SK-N-SH (cell line): ENCODE measurements around the gene DSEL. TPM values are rescaled to one million over a fixed set of nuclear protein-coding genes. Genes with fewer than 3 reads are reported as not detected.

Experiments
- CTCF ChIA-PET: fragments of 300-600, 350-600 bp; formaldehyde crosslinking; extraction: SDS; loops from one replicate; lab custom pipeline; 2021; lab: Yijun Ruan, JAX
- POLR2A ChIA-PET: fragments of 350-600 bp; sonication (Branson Sonifier 250); formaldehyde crosslinking; extraction: SDS; loops from one replicate; lab custom pipeline; 2020; ENCODE audit warnings: antibody characterized with exemption, inconsistent platforms; lab: Yijun Ruan, JAX
- DNase-seq: peaks from one replicate; pipeline ENCODE4 v3.0.0; 2012
- H2AFZ ChIP-seq: fragments of 200-600 bp; sonication (generic); 2 replicates; pipeline ENCODE4 v1.8.1; 2016; ENCODE audit warnings: antibody characterized with exemption, mild to moderate bottlenecking, low read depth
- H3F3A ChIP-seq: fragments of 200-600 bp; sonication (generic); replicated peaks from 2 replicates; pipeline ENCODE3; 2016; ENCODE audit warnings: antibody characterized with exemption, mild to moderate bottlenecking; ENCODE audit not compliant: insufficient read depth
- H3K27ac ChIP-seq, 2 experiments: fragments of 200-500 bp in 1 of 2; fragments of 200-600 bp in 1 of 2; sonication (Bioruptor generic) in 1 of 2; sonication (generic), shearing (Covaris generic) in 1 of 2; 2 replicates each; pipeline versions ENCODE4 v1.5.1 to v1.6.1; 2014 to 2016; ENCODE audit warnings: low read depth in 2 of 2, inconsistent platforms in 1 of 2, low read length in 1 of 2, mild to moderate bottlenecking in 1 of 2, mixed read lengths in 1 of 2
- H3K27me3 ChIP-seq: fragments of 200-600 bp; sonication (generic), shearing (Covaris generic); 2 replicates; pipeline ENCODE4 v1.6.1; 2016; ENCODE audit warnings: mixed run types; ENCODE audit not compliant: insufficient read depth
- H3K36me3 ChIP-seq, 2 experiments: fragments of 200-500 bp in 1 of 2; fragments of 200-600 bp in 1 of 2; sonication (Bioruptor generic) in 1 of 2; sonication (generic) in 1 of 2; replicated peaks in 1 of 2; 2 replicates each; pipeline versions ENCODE3 to v1.5.1; 2014 to 2016; ENCODE audit warnings: low read length in 1 of 2, mild to moderate bottlenecking in 1 of 2; ENCODE audit not compliant: insufficient read depth in 2 of 2, control insufficient read depth in 1 of 2
- H3K4me1 ChIP-seq, 2 experiments: fragments of 200-500 bp in 1 of 2; fragments of 200-600 bp in 1 of 2; sonication (Bioruptor generic) in 1 of 2; sonication (generic), shearing (Covaris generic) in 1 of 2; 2 replicates each; pipeline versions ENCODE4 v1.5.1 to v1.6.1; 2014 to 2016; ENCODE audit warnings: low read depth in 1 of 2, low read length in 1 of 2, mixed run types in 1 of 2; ENCODE audit not compliant: insufficient read depth in 2 of 2, control insufficient read depth in 1 of 2
- H3K4me2 ChIP-seq: fragments of 200-600 bp; sonication (generic), shearing (Covaris generic); 2 replicates; pipeline ENCODE4 v1.6.1; 2017; ENCODE audit warnings: mixed run types
- H3K4me3 ChIP-seq, 2 experiments: fragments of 200-500 bp in 1 of 2; fragments of 200-600 bp in 1 of 2; sonication (Bioruptor generic) in 1 of 2; sonication (generic), shearing (Covaris generic) in 1 of 2; 2 replicates each; pipeline versions ENCODE4 v1.5.1 to v1.8.1; 2014 to 2016; ENCODE audit warnings: low read depth in 2 of 2, inconsistent platforms in 1 of 2, low read length in 1 of 2, mild to moderate bottlenecking in 1 of 2, mixed read lengths in 1 of 2, moderate library complexity in 1 of 2
- H3K79me2 ChIP-seq: fragments of 200-600 bp; sonication (generic); 2 replicates; pipeline ENCODE4 v1.8.1; 2017; ENCODE audit warnings: mild to moderate bottlenecking; ENCODE audit not compliant: insufficient read depth
- H3K9ac ChIP-seq: fragments of 200-600 bp; sonication (generic); 2 replicates; pipeline ENCODE4 v1.6.1; 2017; ENCODE audit warnings: mixed run types
- H3K9me2 ChIP-seq: fragments of 200-600 bp; sonication (generic); 2 replicates; pipeline ENCODE4 v1.6.1; 2017; ENCODE audit warnings: mixed run types
- H3K9me3 ChIP-seq: fragments of 200-600 bp; sonication (generic); 2 replicates; pipeline ENCODE4 v1.6.1; 2017; ENCODE audit warnings: mixed run types, mild to moderate bottlenecking, moderate library complexity
- H4K20me1 ChIP-seq: fragments of 200-600 bp; sonication (generic); 2 replicates; pipeline ENCODE4 v1.6.1; 2017; ENCODE audit warnings: mild to moderate bottlenecking, mixed run types; ENCODE audit not compliant: insufficient read depth
- EZH2phosphoT487 ChIP-seq: fragments of 200-600 bp; sonication (generic); IDR thresholded peaks from 2 replicates; pipeline ENCODE4 v1.6.1; 2017; ENCODE audit warnings: low read depth, mixed run types, mild to moderate bottlenecking, antibody characterized with exemption, moderate library complexity, borderline replicate concordance
- FOXJ3 ChIP-seq: sonication (generic); formaldehyde crosslinking; IDR thresholded peaks from 2 replicates; pipeline ENCODE4 v1.5.1; 2020; ENCODE audit warnings: mild to moderate bottlenecking, missing genetic modification reagents
- GABPA ChIP-seq: IDR thresholded peaks from 2 replicates; pipeline ENCODE4 v1.4.0; 2012; ENCODE audit warnings: low read depth, mild to moderate bottlenecking
- GATA2 ChIP-seq: sonication (generic); formaldehyde crosslinking; IDR thresholded peaks from 2 replicates; pipeline ENCODE4 v1.5.0; 2020; ENCODE audit warnings: mild to moderate bottlenecking, missing genetic modification reagents
- MXI1 ChIP-seq: IDR thresholded peaks from 2 replicates; pipeline ENCODE4 v1.6.1; 2012; ENCODE audit warnings: mild to moderate bottlenecking, low read depth, low read length, improper control_type of control experiment
- NFIC ChIP-seq: IDR thresholded peaks from 2 replicates; pipeline ENCODE4 v1.4.0; 2012; ENCODE audit warnings: borderline replicate concordance
- POLR2AphosphoS5 ChIP-seq: IDR thresholded peaks from 2 replicates; pipeline ENCODE4 v1.6.1; 2012; ENCODE audit warnings: low read depth, low read length
- RAD21 ChIP-seq: IDR thresholded peaks from 2 replicates; pipeline ENCODE4 v1.6.1; 2012; ENCODE audit warnings: mild to moderate bottlenecking, low read length
- RXRA ChIP-seq: IDR thresholded peaks from 2 replicates; pipeline ENCODE4 v1.4.0; 2012; ENCODE audit warnings: low read depth, mild to moderate bottlenecking, borderline replicate concordance
- WGBS: methylation state at CpG from one replicate; pipeline ENCODE4 v1.1.6; 2017; ENCODE audit warnings: low lambda C conversion rate; 5-methylcytosine and 5-hydroxymethylcytosine counted together
- polyA plus RNA-seq, 3 experiments: library from polyadenylated mRNA; depleted of rRNA; stranded (reverse); fragments of >200 nt; gene quantifications; 2 replicates each; pipeline ENCODE4 v1.2.3, GENCODE V29; 2012
- TF ChIP-seq, protein P1 (sequence below): IDR thresholded peaks from 2 replicates; pipeline ENCODE4 v1.4.0; 2012; ENCODE audit warnings: low read depth
- TF ChIP-seq, protein P2 (sequence below): IDR thresholded peaks from 2 replicates; pipeline ENCODE4; 2012
- TF ChIP-seq, protein P3 (sequence below): IDR thresholded peaks from 2 replicates; pipeline ENCODE4 v1.4.0; 2012; ENCODE audit warnings: low read depth, borderline replicate concordance
- TF ChIP-seq, protein P4 (sequence below): fragments of 150-350 bp; IDR thresholded peaks from 2 replicates; pipeline ENCODE4 v1.6.1; 2017; ENCODE audit warnings: antibody characterized with exemption, low read length, low read depth, borderline replicate concordance
- TF ChIP-seq, protein P5 (sequence below): fragments of 200-600 bp; sonication (generic); IDR thresholded peaks from 2 replicates; pipeline ENCODE4 v1.6.1; 2017; ENCODE audit warnings: antibody characterized with exemption, mild to moderate bottlenecking, moderate library complexity

The DSEL gene
- polyA plus RNA-seq, 1 of the 3 experiments (the other 2 are of a cell fraction), result 3.3 TPM

DNA sequence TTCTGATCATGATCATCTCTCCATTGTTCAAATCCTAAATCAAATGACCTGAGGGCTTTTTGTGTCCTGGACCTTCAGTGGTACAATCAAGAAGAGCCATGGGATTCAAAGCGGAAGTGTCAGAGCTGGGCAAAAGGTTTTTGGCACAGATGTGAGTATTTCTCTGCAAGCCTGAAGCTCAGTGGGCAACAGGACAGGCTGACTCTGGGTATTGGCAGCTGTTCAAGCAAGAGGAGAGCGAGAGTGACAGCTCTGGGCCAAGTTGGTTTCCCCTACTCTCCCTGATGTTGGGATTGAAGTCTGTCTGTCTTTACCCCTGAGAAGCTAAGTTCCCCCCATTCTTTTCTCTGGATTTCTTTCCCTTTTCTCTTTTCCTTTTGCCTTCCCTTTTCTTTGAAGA is 33.3 kb downstream of the DSEL start:
- Histone ChIP-seq H3F3A (peaks cover 4% of the 10 kb centered on the region), H3K9me3 (peaks cover 13% of the 10 kb centered on the region; the same call in 1 of the 2 replicates), H4K20me1 (no peaks in the 10 kb centered on the region), H3K4me3 (no peak overlapping the region), H3K27ac (peak overlapping the region in 1 of 2 experiments; percentile 55; a peak in 2 of 4 replicates), H3K79me2 (no peaks in the 10 kb centered on the region), H3K9me2 (no peaks in the 10 kb centered on the region), H3K9ac (no peak overlapping the region), H2AFZ (no peak overlapping the region), H3K4me2 (no peak overlapping the region), H3K36me3 (peaks cover 0 to 3% of the 10 kb centered on the region in 2 experiments), H3K27me3 (no peaks in the 10 kb centered on the region), H3K4me1 (peaks cover 9 to 12% of the 10 kb centered on the region in 2 experiments; a peak in 3 of 4 replicates)
- peak; percentile 20 for DNase-seq
- CTCF ChIA-PET, result interaction anchor here (1.2 kb wide), 1 partner anchor 32 kb away, joined by 3 read pairs; no protein-coding TSS in a partner anchor
- POLR2A ChIA-PET, result no interaction called here
- 63% methylated on average over 2 of the region's 2 CpGs for WGBS
- TF ChIP-seq, protein P1, sequence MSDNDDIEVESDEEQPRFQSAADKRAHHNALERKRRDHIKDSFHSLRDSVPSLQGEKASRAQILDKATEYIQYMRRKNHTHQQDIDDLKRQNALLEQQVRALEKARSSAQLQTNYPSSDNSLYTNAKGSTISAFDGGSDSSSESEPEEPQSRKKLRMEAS, result no peak
- TF ChIP-seq FOXJ3 (CRISPR knock-in tag), result no peak
- TF ChIP-seq GATA2 (CRISPR knock-in tag), result no peak
- peak; percentile 8; the same call in 1 of the 2 replicates for TF ChIP-seq RAD21
- no peak for TF ChIP-seq GABPA
- TF ChIP-seq NFIC, result peak; percentile 31
- TF ChIP-seq, protein P2, sequence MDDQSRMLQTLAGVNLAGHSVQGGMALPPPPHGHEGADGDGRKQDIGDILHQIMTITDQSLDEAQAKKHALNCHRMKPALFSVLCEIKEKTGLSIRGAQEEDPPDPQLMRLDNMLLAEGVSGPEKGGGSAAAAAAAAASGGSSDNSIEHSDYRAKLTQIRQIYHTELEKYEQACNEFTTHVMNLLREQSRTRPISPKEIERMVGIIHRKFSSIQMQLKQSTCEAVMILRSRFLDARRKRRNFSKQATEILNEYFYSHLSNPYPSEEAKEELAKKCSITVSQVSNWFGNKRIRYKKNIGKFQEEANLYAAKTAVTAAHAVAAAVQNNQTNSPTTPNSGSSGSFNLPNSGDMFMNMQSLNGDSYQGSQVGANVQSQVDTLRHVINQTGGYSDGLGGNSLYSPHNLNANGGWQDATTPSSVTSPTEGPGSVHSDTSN, result peak; percentile 29; the same call in 1 of the 2 replicates
- TF ChIP-seq, protein P3, sequence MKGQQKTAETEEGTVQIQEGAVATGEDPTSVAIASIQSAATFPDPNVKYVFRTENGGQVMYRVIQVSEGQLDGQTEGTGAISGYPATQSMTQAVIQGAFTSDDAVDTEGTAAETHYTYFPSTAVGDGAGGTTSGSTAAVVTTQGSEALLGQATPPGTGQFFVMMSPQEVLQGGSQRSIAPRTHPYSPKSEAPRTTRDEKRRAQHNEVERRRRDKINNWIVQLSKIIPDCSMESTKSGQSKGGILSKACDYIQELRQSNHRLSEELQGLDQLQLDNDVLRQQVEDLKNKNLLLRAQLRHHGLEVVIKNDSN, result no peak
- no peak for TF ChIP-seq MXI1
- no peak for TF ChIP-seq RXRA
- TF ChIP-seq, protein P4, sequence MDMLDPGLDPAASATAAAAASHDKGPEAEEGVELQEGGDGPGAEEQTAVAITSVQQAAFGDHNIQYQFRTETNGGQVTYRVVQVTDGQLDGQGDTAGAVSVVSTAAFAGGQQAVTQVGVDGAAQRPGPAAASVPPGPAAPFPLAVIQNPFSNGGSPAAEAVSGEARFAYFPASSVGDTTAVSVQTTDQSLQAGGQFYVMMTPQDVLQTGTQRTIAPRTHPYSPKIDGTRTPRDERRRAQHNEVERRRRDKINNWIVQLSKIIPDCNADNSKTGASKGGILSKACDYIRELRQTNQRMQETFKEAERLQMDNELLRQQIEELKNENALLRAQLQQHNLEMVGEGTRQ, result no peak
- TF ChIP-seq EZH2phosphoT487, result no peak
- TF ChIP-seq POLR2AphosphoS5, result no peak
- TF ChIP-seq, protein P5, sequence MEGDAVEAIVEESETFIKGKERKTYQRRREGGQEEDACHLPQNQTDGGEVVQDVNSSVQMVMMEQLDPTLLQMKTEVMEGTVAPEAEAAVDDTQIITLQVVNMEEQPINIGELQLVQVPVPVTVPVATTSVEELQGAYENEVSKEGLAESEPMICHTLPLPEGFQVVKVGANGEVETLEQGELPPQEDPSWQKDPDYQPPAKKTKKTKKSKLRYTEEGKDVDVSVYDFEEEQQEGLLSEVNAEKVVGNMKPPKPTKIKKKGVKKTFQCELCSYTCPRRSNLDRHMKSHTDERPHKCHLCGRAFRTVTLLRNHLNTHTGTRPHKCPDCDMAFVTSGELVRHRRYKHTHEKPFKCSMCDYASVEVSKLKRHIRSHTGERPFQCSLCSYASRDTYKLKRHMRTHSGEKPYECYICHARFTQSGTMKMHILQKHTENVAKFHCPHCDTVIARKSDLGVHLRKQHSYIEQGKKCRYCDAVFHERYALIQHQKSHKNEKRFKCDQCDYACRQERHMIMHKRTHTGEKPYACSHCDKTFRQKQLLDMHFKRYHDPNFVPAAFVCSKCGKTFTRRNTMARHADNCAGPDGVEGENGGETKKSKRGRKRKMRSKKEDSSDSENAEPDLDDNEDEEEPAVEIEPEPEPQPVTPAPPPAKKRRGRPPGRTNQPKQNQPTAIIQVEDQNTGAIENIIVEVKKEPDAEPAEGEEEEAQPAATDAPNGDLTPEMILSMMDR, result no peak
- TF ChIP-seq, all 33 proteins: peak for 3
